H1 (cell line): ENCODE results near the gene DOK6. TPM values are rescaled to one million over a fixed set of nuclear protein-coding genes. Genes with fewer than 3 reads are reported as not detected.

ENCODE experiments used
- CTCF ChIA-PET: fragments of 300-600 bp; sonication (Branson Sonifier 250); formaldehyde crosslinking; loops from one replicate; lab custom pipeline; 2021; ENCODE audit not compliant: partially characterized antibody; lab: Charles Lee
- POLR2A ChIA-PET: fragments of 300-600 bp; sonication (Branson Sonifier 250); formaldehyde crosslinking; loops from one replicate; lab custom pipeline; 2021; ENCODE audit warnings: inconsistent platforms; ENCODE audit not compliant: partially characterized antibody; lab: Charles Lee
- DNase-seq, 2 experiments: peaks; one replicate each; pipeline versions ENCODE4 v3.0.0 to v3.0.0-alpha.2; 2010 to 2022; ENCODE audit warnings: low spot score in 2 of 2, low read depth in 1 of 2, mixed read lengths in 1 of 2
- FAIRE-seq: peaks from 2 replicates; lab custom pipeline; 2011; peaks lifted over from hg19 to GRCh38; lab: Jason Lieb, UNC
- H2AFZ ChIP-seq: 2 replicates; pipeline ENCODE4 v1.8.1; 2012; ENCODE audit warnings: low read length, inconsistent platforms
- H2AK5ac ChIP-seq: 2 replicates; pipeline ENCODE4 v1.6.1; 2013; ENCODE audit warnings: low read depth, low read length
- H2BK120ac ChIP-seq: replicated peaks from 2 replicates; pipeline ENCODE3; 2013; ENCODE audit warnings: low read depth, low read length, inconsistent platforms
- H2BK12ac ChIP-seq: 2 replicates; pipeline ENCODE4 v1.6.1; 2013; ENCODE audit warnings: low read depth, low read length
- H2BK15ac ChIP-seq: 2 replicates; pipeline ENCODE4 v1.6.1; 2013; ENCODE audit warnings: low read length
- H2BK20ac ChIP-seq: 2 replicates; pipeline ENCODE4 v1.6.1; 2013; ENCODE audit warnings: low read length
- H2BK5ac ChIP-seq: 2 replicates; pipeline ENCODE4 v1.6.1; 2013; ENCODE audit warnings: low read depth, low read length
- H3K14ac ChIP-seq: 2 replicates; pipeline ENCODE4 v1.6.1; 2013; ENCODE audit warnings: inconsistent platforms; ENCODE audit not compliant: insufficient read length
- H3K18ac ChIP-seq: 2 replicates; pipeline ENCODE4 v1.6.1; 2013; ENCODE audit warnings: low read length; ENCODE audit errors: extremely low read depth
- H3K23ac ChIP-seq: 2 replicates; pipeline ENCODE4 v1.6.1; 2013; ENCODE audit warnings: inconsistent platforms; ENCODE audit not compliant: insufficient read length
- H3K23me2 ChIP-seq: 2 replicates; pipeline ENCODE4 v1.6.1; 2013; ENCODE audit warnings: low read depth, low read length
- H3K27ac ChIP-seq: 2 replicates; pipeline ENCODE4 v1.6.1; 2011; ENCODE audit warnings: low read depth, low read length, inconsistent platforms
- H3K27me3 ChIP-seq, 4 experiments: replicated peaks in 1 of 4; 1 replicate in 1 of 4; 2 replicates in 3 of 4; pipeline versions ENCODE4 v1.6.1 to v1.8.1; 2011 to 2013; ENCODE audit warnings: low read length in 3 of 4, mild to moderate bottlenecking in 3 of 4, inconsistent platforms in 2 of 4, mixed read lengths in 2 of 4, moderate library complexity in 1 of 4; ENCODE audit not compliant: control insufficient read depth in 3 of 4, insufficient read depth in 3 of 4; ENCODE audit errors: extremely low read depth in 1 of 4
- H3K36me3 ChIP-seq, 4 experiments: 2 replicates each; pipeline versions ENCODE4 v1.6.1 to v1.8.1; 2011 to 2013; ENCODE audit warnings: mild to moderate bottlenecking in 4 of 4, low read length in 3 of 4, moderate library complexity in 2 of 4, control low read depth in 1 of 4, inconsistent platforms in 1 of 4; ENCODE audit not compliant: insufficient read depth in 4 of 4, control insufficient read depth in 2 of 4
- H3K4ac ChIP-seq: replicated peaks from 2 replicates; pipeline ENCODE3; 2013; ENCODE audit warnings: low read length, low read depth, mixed read lengths, inconsistent platforms; ENCODE audit not compliant: insufficient read length
- H3K4me1 ChIP-seq, 4 experiments: replicated peaks in 1 of 4; 1 replicate in 1 of 4; 2 replicates in 3 of 4; pipeline versions ENCODE4 v1.6.1 to v1.8.1; 2011 to 2013; ENCODE audit warnings: low read length in 3 of 4, inconsistent platforms in 2 of 4, mixed read lengths in 1 of 4; ENCODE audit not compliant: insufficient read depth in 4 of 4, control insufficient read depth in 3 of 4
- H3K4me2 ChIP-seq, 2 experiments: 2 replicates each; pipeline versions ENCODE4 v1.6.1 to v1.8.1; 2011 to 2013; ENCODE audit warnings: low read depth in 2 of 2, low read length in 2 of 2, control low read depth in 1 of 2, inconsistent platforms in 1 of 2, mild to moderate bottlenecking in 1 of 2; ENCODE audit not compliant: insufficient read depth in 1 of 2
- H3K4me3 ChIP-seq, 4 experiments: fragments of 200-600, 300-600 bp in 1 of 4; sonication (generic), shearing (Covaris generic), sonication (Bioruptor Twin) in 1 of 4; 2 replicates each; pipeline versions ENCODE4 v1.5.1 to v1.8.1; 2011 to 2016; ENCODE audit warnings: low read length in 4 of 4, low read depth in 3 of 4, control low read depth in 2 of 4, inconsistent platforms in 2 of 4, mild to moderate bottlenecking in 2 of 4, mixed read lengths in 1 of 4, moderate library complexity in 1 of 4; ENCODE audit not compliant: insufficient read depth in 2 of 4; ENCODE audit errors: extremely low read depth in 1 of 4
- H3K56ac ChIP-seq: replicated peaks from 2 replicates; pipeline ENCODE3; 2013; ENCODE audit warnings: low read depth, mild to moderate bottlenecking, mixed read lengths, low read length, inconsistent platforms; ENCODE audit not compliant: insufficient read length
- H3K79me1 ChIP-seq: 2 replicates; pipeline ENCODE4 v1.6.1; 2013; ENCODE audit warnings: low read depth, low read length, control low read depth
- H3K79me2 ChIP-seq, 2 experiments: 2 replicates each; pipeline versions ENCODE4 v1.6.1 to v1.8.1; 2012 to 2013; ENCODE audit warnings: low read length in 2 of 2, mild to moderate bottlenecking in 2 of 2, inconsistent platforms in 1 of 2; ENCODE audit not compliant: insufficient read depth in 2 of 2, control insufficient read depth in 1 of 2
- H3K9ac ChIP-seq, 4 experiments: replicated peaks in 1 of 4; 1 replicate in 1 of 4; 2 replicates in 3 of 4; pipeline versions ENCODE4 v1.6.1 to v1.8.1; 2011 to 2013; ENCODE audit warnings: low read depth in 3 of 4, low read length in 3 of 4, control low read depth in 2 of 4, mild to moderate bottlenecking in 2 of 4, moderate library complexity in 2 of 4, inconsistent platforms in 1 of 4; ENCODE audit errors: extremely low read depth in 1 of 4
- H3K9me3 ChIP-seq, 2 experiments: 2 replicates each; pipeline versions ENCODE4 v1.6.1 to v1.8.1; 2012 to 2013; ENCODE audit warnings: mild to moderate bottlenecking in 2 of 2, moderate library complexity in 2 of 2, control low read depth in 1 of 2, inconsistent platforms in 1 of 2, low read depth in 1 of 2, low read length in 1 of 2, mixed read lengths in 1 of 2; ENCODE audit not compliant: insufficient read depth in 2 of 2
- H4K20me1 ChIP-seq, 2 experiments: replicated peaks in 1 of 2; 2 replicates each; pipeline versions ENCODE3 to v1.8.1; 2011 to 2013; ENCODE audit warnings: inconsistent platforms in 2 of 2, low read length in 2 of 2, mild to moderate bottlenecking in 1 of 2; ENCODE audit not compliant: insufficient read depth in 2 of 2, control insufficient read depth in 1 of 2
- H4K5ac ChIP-seq: 2 replicates; pipeline ENCODE4 v1.6.1; 2013; ENCODE audit warnings: low read length, low read depth, mixed read lengths, inconsistent platforms; ENCODE audit not compliant: insufficient read length
- H4K8ac ChIP-seq: 2 replicates; pipeline ENCODE4 v1.8.0; 2013; ENCODE audit warnings: mild to moderate bottlenecking, moderate library complexity, low read length, inconsistent platforms; ENCODE audit not compliant: insufficient read depth; ENCODE audit errors: extremely low read depth
- H4K91ac ChIP-seq: replicated peaks from 2 replicates; pipeline ENCODE3; 2013; ENCODE audit warnings: low read length, mixed read lengths, inconsistent platforms; ENCODE audit not compliant: insufficient read length
- CHD1 ChIP-seq: IDR thresholded peaks from 2 replicates; pipeline ENCODE4 v1.6.1; 2012; ENCODE audit warnings: low read depth, low read length, improper control_type of control experiment
- EZH2 ChIP-seq: fragments of 200-600 bp; sonication (generic); IDR thresholded peaks from 2 replicates; pipeline ENCODE4 v1.7.1; 2012; ENCODE audit warnings: low read depth, mild to moderate bottlenecking, moderate library complexity, low read length, inconsistent platforms; ENCODE audit not compliant: severe bottlenecking
- MAFK ChIP-seq: IDR thresholded peaks from 2 replicates; pipeline ENCODE4 v1.6.1; 2012; ENCODE audit warnings: low read depth, mild to moderate bottlenecking, improper control_type of control experiment, low read length
- NRF1 ChIP-seq: IDR thresholded peaks from 2 replicates; pipeline ENCODE4 v1.6.1; 2011; ENCODE audit warnings: mild to moderate bottlenecking, low read depth, low read length, improper control_type of control experiment
- POU5F1 ChIP-seq: IDR thresholded peaks from 2 replicates; pipeline ENCODE4 v1.6.1; 2011; ENCODE audit warnings: low read depth, mild to moderate bottlenecking, low read length, moderate library complexity
- SAP30 ChIP-seq: fragments of 300-600 bp; sonication (generic); IDR thresholded peaks from 2 replicates; pipeline ENCODE4 v1.7.1; 2012; ENCODE audit warnings: low read length, moderate library complexity, mild to moderate bottlenecking, inconsistent platforms; ENCODE audit not compliant: insufficient read depth, insufficient replicate concordance
- SP4 ChIP-seq: IDR thresholded peaks from 2 replicates; pipeline ENCODE4 v1.6.1; 2012; ENCODE audit warnings: low read length, inconsistent platforms
- TAF1 ChIP-seq: IDR thresholded peaks from 2 replicates; pipeline ENCODE4 v1.6.1; 2011; ENCODE audit warnings: mild to moderate bottlenecking, low read depth, low read length
- TAF7 ChIP-seq: optimal IDR thresholded peaks from 2 replicates; pipeline ENCODE3; 2011; ENCODE audit warnings: low read depth, mild to moderate bottlenecking, inconsistent platforms, low read length, moderate library complexity, borderline replicate concordance
- TEAD4 ChIP-seq: IDR thresholded peaks from 2 replicates; pipeline ENCODE4 v1.6.1; 2012; ENCODE audit warnings: low read depth, low read length, inconsistent platforms, mixed read lengths
- ZNF274 ChIP-seq: IDR thresholded peaks from 2 replicates; pipeline ENCODE4 v1.7.0; 2012; ENCODE audit warnings: low read length, borderline replicate concordance; ENCODE audit errors: extremely low read depth
- polyA plus RNA-seq, 7 experiments: library from polyadenylated mRNA; depleted of rRNA in 3 of 7; stranded (reverse) in 5 of 7; unstranded in 2 of 7; fragments of >200 nt in 5 of 7; fragments of 200-250 nt in 2 of 7; gene quantifications; 1 replicate in 5 of 7; 2 replicates in 1 of 7; 4 replicates in 1 of 7; pipeline versions ENCODE4 v1.2.1 to v1.2.3, GENCODE V29; 2011 to 2013; ENCODE audit warnings: missing spikeins in 2 of 7, mixed read lengths in 2 of 7
- total RNA-seq: library from RNA; stranded (reverse); fragmentation: NEBNext Ultra II Directional; extraction: Animal tissue kit (Norgen Biotek cat#: 25700); gene quantifications from 2 replicates; pipeline ENCODE4 v1.2.1, GENCODE V29; 2021

DOK6 gene
- total and polyA plus RNA-seq, 2 of the 8 experiments (the other 6 are each of a cell fraction or from before 2014, with no cell fraction given): 0.33 to 0.50 TPM

- Histone ChIP-seq H3K4me3 (no peak overlapping the region), H4K20me1 (no peaks in the 10 kb centered on the region), H3K18ac (no peak overlapping the region), H3K79me2 (no peaks in the 10 kb centered on the region), H4K8ac (no peak overlapping the region), H3K23me2 (no peaks in the 10 kb centered on the region), H3K27me3 (no peaks in the 10 kb centered on the region), H3K14ac (no peak overlapping the region), H3K23ac (no peak overlapping the region), H3K9me3 (no peaks in the 10 kb centered on the region), H3K56ac (no peak overlapping the region), H2BK12ac (no peak overlapping the region), H3K9ac (no peak overlapping the region), H3K79me1 (no peaks in the 10 kb centered on the region), H3K4ac (no peak overlapping the region), H3K36me3 (no peaks in the 10 kb centered on the region), H2BK120ac (no peak overlapping the region), H2BK5ac (no peak overlapping the region), H4K5ac (no peak overlapping the region), H2BK15ac (no peak overlapping the region), H2AFZ (no peak overlapping the region), H2BK20ac (no peak overlapping the region), H2AK5ac (no peak overlapping the region), H3K4me1 (no peaks in the 10 kb centered on the region), H3K4me2 (no peak overlapping the region), H3K27ac (no peak overlapping the region), H4K91ac (no peak overlapping the region)
- ChIA-PET POLR2A (no interaction called here), CTCF (interaction anchor here (0.6 to 1.6 kb wide), 2 partner anchors 9 to 201 kb away, joined by 3 read pairs; no protein-coding TSS in a partner anchor)
- FAIRE-seq (no peak), DNase-seq (no peak)
- TF ChIP-seq EZH2 (no peak), NRF1 (no peak), SAP30 (no peak), TAF7 (no peak), TEAD4 (no peak), MAFK (no peak), SP4 (no peak), POU5F1 (no peak), CHD1 (no peak), TAF1 (no peak), ZNF274 (no peak)
Measured at GRCh38 chr18:69411199-69411598, 10.5 kb downstream of the DOK6 start.
